Erythroblast (primary cell): ENCODE data around the gene CLRN3.

ENCODE experiments used
- GATA1 ChIP-seq: IDR thresholded peaks from 2 replicates; pipeline ENCODE4 v1.6.1; 2011; ENCODE audit warnings: low read depth, mild to moderate bottlenecking, control low read depth, low read length, moderate library complexity
- POLR2A ChIP-seq: IDR thresholded peaks from 2 replicates; pipeline ENCODE4 v1.6.1; 2011; ENCODE audit warnings: mild to moderate bottlenecking, low read length

GRCh38 chr10:127940866-127941640, 48.3 kb upstream of the CLRN3 start:
- no peak for TF ChIP-seq POLR2A
- TF ChIP-seq GATA1, result no peak
